Activated CD4-positive, alpha-beta T cell treated with anti-CD3 and anti-CD28 coated beads for 4 hours (primary cell): ENCODE results near the gene STRBP.
A peak's percentile ranks its signal among the peaks of the same experiment; 100 is the strongest.

Source experiments
- DNase-seq, 2 donors: peaks; one replicate each; pipeline ENCODE4 v3.0.0-alpha.2; 2020

Gene STRBP

DNA sequence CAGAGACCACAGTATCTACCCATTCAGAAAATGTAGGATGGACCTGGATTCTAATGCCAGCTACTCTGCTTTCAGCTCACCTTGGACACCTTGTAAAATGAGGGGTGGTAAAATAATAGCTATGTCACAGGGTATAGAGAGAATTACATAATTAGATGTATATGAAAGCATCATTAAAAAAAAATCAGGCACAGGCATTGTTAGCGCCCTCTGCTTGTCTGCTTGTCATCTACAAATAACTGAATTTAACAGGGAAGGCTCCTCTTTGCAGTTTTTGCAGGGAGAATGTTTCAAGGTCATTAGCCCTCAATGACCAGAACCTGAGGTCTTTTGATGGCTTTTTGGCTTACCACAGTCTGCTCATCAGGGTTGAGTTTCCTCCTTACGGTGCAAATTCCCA lies 176.9 kb downstream of the STRBP start:
- no peak for DNase-seq

- DNase-seq: no peak
These were observed 177.4 kb downstream of the STRBP start for GRCh38 chr9:123090956-123091355.

GRCh38 chr9:123090198-123090896 lies 178.0 kb downstream of the STRBP start:
- no peak for DNase-seq

DNA sequence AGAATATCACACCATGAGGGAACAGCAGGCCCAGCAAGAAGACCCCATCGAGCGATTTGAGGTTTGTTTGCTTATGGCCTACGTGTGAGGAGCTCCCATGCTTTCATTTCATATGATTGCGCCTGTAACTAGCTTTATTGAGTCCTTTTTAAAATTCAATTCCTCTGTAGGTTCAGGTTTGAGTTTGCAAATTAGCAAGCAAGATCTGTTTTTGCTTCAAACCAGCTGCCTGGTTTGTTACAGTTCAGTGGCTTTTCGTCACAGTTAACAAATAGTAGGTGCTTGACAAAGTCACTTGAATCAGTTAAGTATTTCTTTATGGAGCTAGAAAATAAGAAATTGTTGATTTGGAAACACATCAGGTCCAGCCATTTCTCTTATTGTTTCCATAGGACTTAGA lies 178.6 kb downstream of the STRBP start:
- DNase-seq: no peak

DNA sequence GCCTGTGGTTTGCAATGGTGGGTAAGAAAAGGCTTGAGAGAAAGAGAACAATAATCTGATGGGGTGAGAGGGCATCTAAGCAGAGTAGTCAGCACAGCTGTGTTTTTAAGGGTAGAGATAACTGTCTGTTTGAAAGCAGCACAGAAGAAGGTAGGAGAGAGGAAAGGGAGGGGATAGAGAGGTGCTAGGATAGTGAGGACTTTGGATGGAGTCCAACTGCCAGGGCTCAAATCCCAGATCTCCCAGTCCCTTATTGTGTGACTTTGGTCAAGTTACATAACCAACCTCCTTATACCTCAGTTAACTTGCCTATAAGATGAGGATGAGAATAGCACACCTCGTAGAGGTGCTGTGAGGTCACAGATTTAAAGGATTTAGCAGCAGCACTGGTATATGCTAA lies 179.3 kb downstream of the STRBP start:
- no peak for DNase-seq

- no peak for DNase-seq
These were observed 181.0 kb downstream of the STRBP start for GRCh38 chr9:123087359-123087888.

GRCh38 chr9:123085916-123086315 lies 182.5 kb downstream of the STRBP start:
- no peak for DNase-seq

DNA sequence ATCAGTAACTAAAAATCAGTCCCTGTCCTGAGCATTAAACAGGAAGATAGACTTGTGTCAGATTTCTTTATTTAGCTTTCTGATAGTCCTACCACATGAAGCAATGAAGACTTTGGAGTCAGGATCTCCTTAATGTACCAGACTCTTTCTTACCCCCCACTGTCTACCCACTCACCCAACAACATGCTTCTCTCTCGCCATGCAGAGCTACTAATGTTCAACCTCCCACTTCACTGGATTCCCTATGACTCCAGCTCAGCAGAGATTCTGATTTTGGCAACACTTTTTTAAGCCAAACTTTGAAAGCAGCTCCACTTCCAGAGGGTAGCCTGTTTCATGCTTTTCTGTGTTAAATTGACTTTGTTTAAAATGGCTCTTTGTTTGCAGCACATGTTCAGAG lies 184.1 kb downstream of the STRBP start:
- no peak for DNase-seq

DNA sequence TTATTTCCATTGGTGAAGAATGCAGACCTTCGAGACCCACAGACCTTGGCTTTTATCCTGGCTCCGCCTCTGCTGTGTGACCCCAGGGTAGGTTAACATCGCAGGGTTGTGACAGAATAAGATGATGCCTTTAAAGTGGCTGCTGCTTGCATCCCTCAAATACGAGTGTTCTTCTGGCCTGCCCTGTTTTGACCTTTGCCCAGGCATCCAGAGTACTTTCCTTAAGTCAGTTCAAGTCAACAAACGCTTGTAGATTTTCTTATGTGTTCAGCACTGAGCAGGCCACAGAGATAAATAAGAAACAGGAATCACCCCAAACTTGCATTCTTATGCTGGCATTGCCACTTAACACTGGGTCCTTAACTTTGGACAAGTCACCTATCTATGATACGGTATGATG lies 184.7 kb downstream of the STRBP start:
- no peak for DNase-seq

- DNase-seq: peak in 1 of 2 donors; percentile 26
These were observed 186.6 kb downstream of the STRBP start for GRCh38 chr9:123081824-123082223.

GRCh38 chr9:123080444-123080843 lies 187.9 kb downstream of the STRBP start:
- DNase-seq: no peak

- no peak for DNase-seq
These were observed 193.8 kb downstream of the STRBP start for GRCh38 chr9:123074628-123075027.

DNA sequence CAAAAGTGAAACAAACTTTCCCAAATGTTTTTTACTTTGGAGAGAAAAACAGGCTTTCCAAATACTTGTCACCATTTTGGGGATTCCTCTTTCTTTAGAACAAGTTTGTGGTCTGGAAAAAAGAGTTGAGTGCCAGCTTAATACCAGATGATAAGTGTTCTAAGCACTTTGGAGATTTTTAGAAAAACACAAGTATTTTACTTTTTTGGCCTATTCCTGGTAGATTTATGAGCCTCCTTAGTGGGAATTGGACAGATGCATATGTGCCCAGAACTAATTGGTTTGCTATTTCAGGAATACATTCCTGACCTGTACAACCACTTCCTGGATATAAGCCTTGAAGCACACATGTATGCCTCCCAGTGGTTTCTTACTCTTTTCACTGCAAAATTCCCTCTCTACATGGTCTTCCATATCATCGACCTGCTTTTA lies 194.4 kb downstream of the STRBP start:
- no peak for DNase-seq

DNA sequence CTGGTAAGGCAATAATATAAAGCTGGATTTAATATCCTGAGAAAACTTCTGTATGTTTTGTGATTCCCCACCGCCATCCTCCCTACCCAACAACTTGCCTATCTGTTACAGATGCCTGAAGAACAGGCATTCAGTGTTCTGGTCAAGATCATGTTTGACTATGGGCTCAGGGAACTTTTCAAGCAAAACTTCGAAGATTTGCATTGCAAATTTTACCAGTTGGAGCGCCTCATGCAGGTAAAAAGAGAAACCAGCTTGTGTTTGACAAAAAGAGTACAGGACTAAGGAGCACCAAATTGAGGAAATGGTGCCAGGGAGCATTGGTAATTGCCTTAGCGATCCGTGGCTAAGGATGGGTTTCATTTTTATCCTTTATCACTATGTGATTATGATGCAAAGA lies 194.9 kb downstream of the STRBP start:
- DNase-seq: no peak

DNA sequence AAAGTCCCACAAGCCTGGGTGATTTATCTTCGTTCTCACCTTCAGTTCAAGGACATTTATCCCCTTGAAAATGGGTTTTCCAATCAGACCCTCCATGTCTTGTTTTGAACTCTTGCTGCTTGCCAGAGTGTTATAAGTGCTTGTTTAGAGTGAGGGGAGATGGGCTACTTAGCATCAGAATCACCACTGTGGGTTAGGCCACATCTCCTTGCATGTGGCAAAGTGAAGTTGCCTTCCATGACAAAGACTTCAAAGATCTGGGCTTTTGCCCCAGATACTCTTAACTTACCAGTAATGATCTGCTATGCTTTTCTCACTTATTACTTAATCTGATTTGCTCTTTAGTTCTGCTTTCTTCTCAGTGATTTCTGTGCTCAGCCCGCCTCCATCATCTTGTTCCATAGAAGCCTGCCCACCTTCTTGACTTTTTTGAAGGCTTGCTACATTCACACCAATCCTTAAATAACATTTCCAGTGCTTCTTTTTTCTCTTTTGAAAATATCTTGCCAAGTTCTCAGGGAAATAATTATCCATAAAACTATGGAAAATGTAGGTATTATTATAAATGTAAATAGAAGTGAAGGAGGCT lies 195.9 kb downstream of the STRBP start:
- no peak for DNase-seq
